HepG2 (cell line): ENCODE data around the gene SDR39U1. TPM values are rescaled to one million over a fixed set of nuclear protein-coding genes. Genes with fewer than 3 reads are reported as not detected.

Experiments
- ATAD3A ChIP-seq: sonication (generic); formaldehyde crosslinking; IDR thresholded peaks from 2 replicates; pipeline ENCODE4 v1.4.0; 2020; ENCODE audit warnings: missing genetic modification reagents
- HMG20B ChIP-seq: conservative IDR thresholded peaks from 2 replicates; pipeline ENCODE4 v1.6.1; 2016; ENCODE audit warnings: missing genetic modification reagents, missing compliant biosample characterization
- KLF13 ChIP-seq: sonication (generic); formaldehyde crosslinking; IDR thresholded peaks from 2 replicates; pipeline ENCODE4 v1.4.0; 2020; ENCODE audit warnings: mild to moderate bottlenecking, missing genetic modification reagents
- NCOA1 ChIP-seq: sonication (generic); formaldehyde crosslinking; IDR thresholded peaks from 2 replicates; pipeline ENCODE4 v1.9.0; 2021; ENCODE audit warnings: missing genetic modification reagents
- POLR2AphosphoS5 ChIP-seq: IDR thresholded peaks from 2 replicates; pipeline ENCODE4 v1.6.1; 2012; ENCODE audit warnings: low read depth, low read length
- TCF7 ChIP-seq: sonication (generic); IDR thresholded peaks from 2 replicates; pipeline ENCODE4 v1.6.1; 2016; ENCODE audit warnings: antibody characterized with exemption, low read depth
- TOPORS ChIP-seq: sonication (generic); formaldehyde crosslinking; IDR thresholded peaks from 2 replicates; pipeline ENCODE4 v1.8.0; 2023; ENCODE audit warnings: mild to moderate bottlenecking, missing genetic modification reagents
- YY1 ChIP-seq: IDR thresholded peaks from 2 replicates; pipeline ENCODE4 v1.6.1; 2011; ENCODE audit warnings: low read length, low read depth, moderate library complexity, mild to moderate bottlenecking; ENCODE audit not compliant: insufficient read depth, insufficient replicate concordance
- ZNF749 ChIP-seq: sonication (generic); formaldehyde crosslinking; IDR thresholded peaks from 2 replicates; pipeline ENCODE4 v1.8.0; 2022; ENCODE audit warnings: mild to moderate bottlenecking, missing genetic modification reagents, moderate library complexity, borderline replicate concordance
- polyA plus RNA-seq, 8 experiments: library from polyadenylated mRNA; depleted of rRNA in 3 of 8; stranded (reverse) in 7 of 8; unstranded in 1 of 8; fragments of >200 nt; fragmentation: Illumina TruSeq in 4 of 8; extraction: Trizol in 4 of 8; gene quantifications; 2 replicates each; pipeline versions ENCODE4 v1.2.1 to v1.2.3, GENCODE V29; 2011 to 2016; ENCODE audit warnings: low read depth in 4 of 8, missing spikeins in 1 of 8, mixed read lengths in 1 of 8; ENCODE audit not compliant: insufficient read depth in 1 of 8
- total RNA-seq, 5 experiments: library from RNA; depleted of rRNA; stranded (reverse); fragments of >200 nt; fragmentation: Illumina TruSeq; extraction: Trizol; gene quantifications; 2 replicates each; pipeline ENCODE4 v1.2.3, GENCODE V29; 2016; ENCODE audit warnings: low read depth in 1 of 5
- TF ChIP-seq, protein P1 (sequence below): IDR thresholded peaks from 2 replicates; pipeline ENCODE4 v1.6.1; 2016; ENCODE audit warnings: low read depth, missing genetic modification reagents, missing compliant biosample characterization
- TF ChIP-seq, protein P2 (sequence below): sonication (generic); formaldehyde crosslinking; IDR thresholded peaks from 2 replicates; pipeline ENCODE4 v1.8.1; 2023; ENCODE audit warnings: mild to moderate bottlenecking, missing genetic modification reagents, borderline replicate concordance
- TF ChIP-seq, protein P3 (sequence below): sonication (generic); formaldehyde crosslinking; IDR thresholded peaks from 2 replicates; pipeline ENCODE4 v1.4.0; 2020; ENCODE audit warnings: mild to moderate bottlenecking, missing genetic modification reagents
- TF ChIP-seq, protein P4 (sequence below): sonication (generic); formaldehyde crosslinking; IDR thresholded peaks from 2 replicates; pipeline ENCODE4 v1.9.0; 2021; ENCODE audit warnings: missing genetic modification reagents, borderline replicate concordance

SDR39U1 gene
- total and polyA plus RNA-seq, 2 of the 13 experiments (the other 11 are each of a cell fraction or from before 2014, with no cell fraction given): 34.4 to 129 TPM

DNA sequence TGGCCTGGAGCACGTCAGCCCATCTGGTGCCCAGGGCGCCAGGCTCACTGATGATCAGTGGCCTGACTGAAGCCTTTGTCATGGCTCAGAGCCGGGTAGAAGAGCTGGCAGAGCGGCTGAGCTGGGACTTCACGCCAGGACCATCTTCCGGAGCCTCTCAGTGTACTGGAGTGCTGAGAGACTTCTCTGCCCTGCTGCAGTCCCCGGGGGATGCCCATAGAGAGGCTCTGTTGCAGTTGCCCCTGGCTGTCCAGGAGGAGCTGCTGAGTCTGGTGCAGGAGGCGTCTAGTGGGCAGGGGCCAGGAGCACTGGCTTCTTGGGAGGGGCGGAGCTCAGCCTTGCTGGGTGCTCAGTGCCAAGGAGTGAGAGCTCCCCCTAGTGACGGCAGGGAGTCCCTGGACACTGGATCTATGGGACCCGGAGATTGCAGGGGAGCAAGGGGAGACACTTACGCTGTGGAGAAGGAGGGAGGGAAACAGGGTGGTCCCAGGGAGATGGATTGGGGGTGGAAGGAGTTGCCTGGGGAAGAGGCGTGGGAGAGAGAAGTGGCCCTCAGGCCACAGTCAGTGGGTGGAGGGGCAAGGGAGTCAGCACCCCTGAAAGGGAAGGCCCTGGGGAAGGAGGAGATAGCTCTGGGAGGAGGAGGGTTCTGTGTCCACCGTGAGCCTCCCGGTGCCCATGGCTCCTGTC, 10.9 kb downstream of the SDR39U1 start (continued):
- TF ChIP-seq, protein P1, sequence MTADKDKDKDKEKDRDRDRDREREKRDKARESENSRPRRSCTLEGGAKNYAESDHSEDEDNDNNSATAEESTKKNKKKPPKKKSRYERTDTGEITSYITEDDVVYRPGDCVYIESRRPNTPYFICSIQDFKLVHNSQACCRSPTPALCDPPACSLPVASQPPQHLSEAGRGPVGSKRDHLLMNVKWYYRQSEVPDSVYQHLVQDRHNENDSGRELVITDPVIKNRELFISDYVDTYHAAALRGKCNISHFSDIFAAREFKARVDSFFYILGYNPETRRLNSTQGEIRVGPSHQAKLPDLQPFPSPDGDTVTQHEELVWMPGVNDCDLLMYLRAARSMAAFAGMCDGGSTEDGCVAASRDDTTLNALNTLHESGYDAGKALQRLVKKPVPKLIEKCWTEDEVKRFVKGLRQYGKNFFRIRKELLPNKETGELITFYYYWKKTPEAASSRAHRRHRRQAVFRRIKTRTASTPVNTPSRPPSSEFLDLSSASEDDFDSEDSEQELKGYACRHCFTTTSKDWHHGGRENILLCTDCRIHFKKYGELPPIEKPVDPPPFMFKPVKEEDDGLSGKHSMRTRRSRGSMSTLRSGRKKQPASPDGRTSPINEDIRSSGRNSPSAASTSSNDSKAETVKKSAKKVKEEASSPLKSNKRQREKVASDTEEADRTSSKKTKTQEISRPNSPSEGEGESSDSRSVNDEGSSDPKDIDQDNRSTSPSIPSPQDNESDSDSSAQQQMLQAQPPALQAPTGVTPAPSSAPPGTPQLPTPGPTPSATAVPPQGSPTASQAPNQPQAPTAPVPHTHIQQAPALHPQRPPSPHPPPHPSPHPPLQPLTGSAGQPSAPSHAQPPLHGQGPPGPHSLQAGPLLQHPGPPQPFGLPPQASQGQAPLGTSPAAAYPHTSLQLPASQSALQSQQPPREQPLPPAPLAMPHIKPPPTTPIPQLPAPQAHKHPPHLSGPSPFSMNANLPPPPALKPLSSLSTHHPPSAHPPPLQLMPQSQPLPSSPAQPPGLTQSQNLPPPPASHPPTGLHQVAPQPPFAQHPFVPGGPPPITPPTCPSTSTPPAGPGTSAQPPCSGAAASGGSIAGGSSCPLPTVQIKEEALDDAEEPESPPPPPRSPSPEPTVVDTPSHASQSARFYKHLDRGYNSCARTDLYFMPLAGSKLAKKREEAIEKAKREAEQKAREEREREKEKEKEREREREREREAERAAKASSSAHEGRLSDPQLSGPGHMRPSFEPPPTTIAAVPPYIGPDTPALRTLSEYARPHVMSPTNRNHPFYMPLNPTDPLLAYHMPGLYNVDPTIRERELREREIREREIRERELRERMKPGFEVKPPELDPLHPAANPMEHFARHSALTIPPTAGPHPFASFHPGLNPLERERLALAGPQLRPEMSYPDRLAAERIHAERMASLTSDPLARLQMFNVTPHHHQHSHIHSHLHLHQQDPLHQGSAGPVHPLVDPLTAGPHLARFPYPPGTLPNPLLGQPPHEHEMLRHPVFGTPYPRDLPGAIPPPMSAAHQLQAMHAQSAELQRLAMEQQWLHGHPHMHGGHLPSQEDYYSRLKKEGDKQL (CRISPR knock-in tag): no peak; the same call in 1 of the 2 replicates
- TF ChIP-seq TOPORS (CRISPR knock-in tag): no peak
- no peak; the same call in 1 of the 2 replicates for TF ChIP-seq ATAD3A (CRISPR knock-in tag)
- TF ChIP-seq ZNF749 (CRISPR knock-in tag): no peak
- TF ChIP-seq YY1: peak; percentile 73
- TF ChIP-seq POLR2AphosphoS5: 0 out of 2 replicates have a peak, but pooled peaks have one; percentile 26
- TF ChIP-seq NCOA1 (CRISPR knock-in tag): no peak; the same call in 1 of the 2 replicates
- TF ChIP-seq TCF7: no peak
- TF ChIP-seq, protein P2, sequence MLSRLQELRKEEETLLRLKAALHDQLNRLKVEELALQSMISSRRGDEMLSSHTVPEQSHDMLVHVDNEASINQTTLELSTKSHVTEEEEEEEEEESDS: no peak
- TF ChIP-seq, protein P3, sequence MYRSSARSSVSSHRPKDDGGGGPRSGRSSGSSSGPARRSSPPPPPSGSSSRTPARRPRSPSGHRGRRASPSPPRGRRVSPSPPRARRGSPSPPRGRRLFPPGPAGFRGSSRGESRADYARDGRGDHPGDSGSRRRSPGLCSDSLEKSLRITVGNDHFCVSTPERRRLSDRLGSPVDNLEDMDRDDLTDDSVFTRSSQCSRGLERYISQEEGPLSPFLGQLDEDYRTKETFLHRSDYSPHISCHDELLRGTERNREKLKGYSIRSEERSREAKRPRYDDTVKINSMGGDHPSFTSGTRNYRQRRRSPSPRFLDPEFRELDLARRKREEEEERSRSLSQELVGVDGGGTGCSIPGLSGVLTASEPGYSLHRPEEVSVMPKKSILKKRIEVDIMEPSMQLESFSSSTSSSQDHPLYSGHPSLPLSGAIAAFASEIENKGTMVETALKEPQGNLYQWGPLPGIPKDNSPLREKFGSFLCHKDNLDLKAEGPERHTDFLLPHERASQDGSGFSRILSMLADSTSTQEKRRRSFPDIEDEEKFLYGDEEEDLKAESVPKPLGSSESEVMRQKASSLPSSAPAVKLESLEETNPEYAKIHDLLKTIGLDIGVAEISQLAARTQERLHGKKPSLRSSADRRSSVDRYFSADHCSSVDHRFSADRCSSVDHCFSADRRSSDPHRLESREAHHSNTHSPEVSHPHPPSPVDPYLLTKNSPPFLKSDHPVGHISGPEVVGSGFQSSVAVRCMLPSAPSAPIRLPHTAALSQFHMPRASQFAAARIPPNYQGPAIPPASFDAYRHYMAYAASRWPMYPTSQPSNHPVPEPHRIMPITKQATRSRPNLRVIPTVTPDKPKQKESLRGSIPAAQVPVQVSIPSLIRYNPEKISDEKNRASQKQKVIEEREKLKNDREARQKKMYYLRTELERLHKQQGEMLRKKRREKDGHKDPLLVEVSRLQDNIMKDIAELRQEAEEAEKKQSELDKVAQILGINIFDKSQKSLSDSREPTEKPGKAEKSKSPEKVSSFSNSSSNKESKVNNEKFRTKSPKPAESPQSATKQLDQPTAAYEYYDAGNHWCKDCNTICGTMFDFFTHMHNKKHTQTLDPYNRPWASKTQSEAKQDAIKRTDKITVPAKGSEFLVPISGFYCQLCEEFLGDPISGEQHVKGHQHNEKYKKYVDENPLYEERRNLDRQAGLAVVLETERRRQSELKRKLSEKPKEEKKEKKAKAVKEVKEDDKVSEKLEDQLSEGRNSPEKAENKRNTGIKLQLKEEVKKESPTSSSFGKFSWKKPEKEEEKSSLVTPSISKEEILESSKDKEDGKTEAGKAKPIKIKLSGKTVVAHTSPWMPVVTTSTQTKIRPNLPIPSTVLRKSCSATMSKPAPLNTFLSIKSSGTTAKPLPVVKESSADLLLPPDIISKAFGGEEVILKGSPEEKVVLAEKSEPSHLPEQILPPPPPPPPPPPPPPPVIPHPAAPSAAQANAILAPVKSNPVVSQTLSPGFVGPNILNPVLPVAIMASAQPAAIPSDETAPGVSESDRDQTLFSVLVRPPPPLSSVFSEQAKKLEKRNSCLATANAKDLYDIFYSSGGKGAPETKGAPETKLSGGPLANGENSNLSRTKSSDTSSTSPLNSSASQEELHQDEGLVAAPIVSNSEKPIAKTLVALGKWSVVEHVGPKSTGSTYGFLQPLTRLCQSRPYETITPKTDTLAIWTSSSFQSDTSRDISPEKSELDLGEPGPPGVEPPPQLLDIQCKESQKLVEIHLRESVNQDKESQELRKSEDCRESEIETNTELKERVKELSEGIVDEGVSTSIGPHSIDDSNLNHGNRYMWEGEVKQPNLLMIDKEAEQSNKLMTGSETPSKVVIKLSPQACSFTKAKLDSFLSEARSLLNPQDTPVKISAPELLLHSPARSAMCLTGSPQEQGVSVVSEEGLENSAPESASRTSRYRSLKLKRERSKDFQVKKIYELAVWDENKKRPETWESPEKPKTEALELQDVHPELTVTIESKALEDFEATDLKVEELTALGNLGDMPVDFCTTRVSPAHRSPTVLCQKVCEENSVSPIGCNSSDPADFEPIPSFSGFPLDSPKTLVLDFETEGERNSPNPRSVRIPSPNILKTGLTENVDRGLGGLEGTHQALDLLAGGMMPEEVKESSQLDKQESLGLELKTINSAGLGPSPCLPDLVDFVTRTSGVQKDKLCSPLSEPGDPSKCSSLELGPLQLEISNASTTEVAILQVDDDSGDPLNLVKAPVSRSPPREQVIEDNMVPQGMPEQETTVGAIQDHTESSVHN: no peak
- TF ChIP-seq, protein P4, sequence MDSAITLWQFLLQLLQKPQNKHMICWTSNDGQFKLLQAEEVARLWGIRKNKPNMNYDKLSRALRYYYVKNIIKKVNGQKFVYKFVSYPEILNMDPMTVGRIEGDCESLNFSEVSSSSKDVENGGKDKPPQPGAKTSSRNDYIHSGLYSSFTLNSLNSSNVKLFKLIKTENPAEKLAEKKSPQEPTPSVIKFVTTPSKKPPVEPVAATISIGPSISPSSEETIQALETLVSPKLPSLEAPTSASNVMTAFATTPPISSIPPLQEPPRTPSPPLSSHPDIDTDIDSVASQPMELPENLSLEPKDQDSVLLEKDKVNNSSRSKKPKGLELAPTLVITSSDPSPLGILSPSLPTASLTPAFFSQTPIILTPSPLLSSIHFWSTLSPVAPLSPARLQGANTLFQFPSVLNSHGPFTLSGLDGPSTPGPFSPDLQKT: no peak
- no peak for TF ChIP-seq HMG20B (CRISPR knock-in tag)
- no peak; the same call in 1 of the 2 replicates for TF ChIP-seq KLF13
